DOHH2 (cell line): Measurements from ENCODE around the gene ABCC6.
"Not testable (repeated sequence)": the region's sequence is repeated elsewhere in the genome, so short reads cannot be mapped to it uniquely, and the experiment has no call there.

Source experiments
- H3F3A ChIP-seq: fragments of 200-600 bp; sonication (generic), shearing (Covaris generic); 2 replicates; pipeline ENCODE4 v1.6.0; 2016; ENCODE audit warnings: antibody characterized with exemption, mild to moderate bottlenecking; ENCODE audit not compliant: control insufficient read depth, insufficient read depth
- H3K27ac ChIP-seq: fragments of 200-600 bp; sonication (generic); 2 replicates; pipeline ENCODE4 v1.5.1; 2014; ENCODE audit warnings: low read depth, mild to moderate bottlenecking, low read length, moderate library complexity
- H3K27me3 ChIP-seq: fragments of 200-600 bp; sonication (generic); 2 replicates; pipeline ENCODE4 v1.6.1; 2014; ENCODE audit warnings: mild to moderate bottlenecking, low read length, mixed read lengths; ENCODE audit not compliant: control insufficient read depth
- H3K36me3 ChIP-seq: fragments of 200-600 bp; sonication (generic); 2 replicates; pipeline ENCODE4 v1.6.1; 2014; ENCODE audit warnings: mild to moderate bottlenecking, low read length, moderate library complexity, mixed read lengths; ENCODE audit not compliant: control insufficient read depth
- H3K4me1 ChIP-seq: fragments of 200-600 bp; sonication (generic); 2 replicates; pipeline ENCODE4 v1.6.1; 2014; ENCODE audit warnings: mild to moderate bottlenecking, low read length, mixed read lengths; ENCODE audit not compliant: control insufficient read depth
- H3K4me2 ChIP-seq: fragments of 200-600 bp; sonication (generic); 2 replicates; pipeline ENCODE4 v1.6.0; 2014; ENCODE audit warnings: mild to moderate bottlenecking, low read length, moderate library complexity
- H3K4me3 ChIP-seq: fragments of 200-600 bp; sonication (generic); 2 replicates; pipeline ENCODE4 v1.5.1; 2014; ENCODE audit warnings: mild to moderate bottlenecking, low read length, mixed read lengths
- H3K79me2 ChIP-seq: fragments of 200-600 bp; sonication (generic); 2 replicates; pipeline ENCODE4 v1.6.1; 2014; ENCODE audit warnings: mild to moderate bottlenecking, low read length, mixed read lengths; ENCODE audit not compliant: control insufficient read depth
- H3K9me2 ChIP-seq: fragments of 200-600 bp; sonication (generic); replicated peaks from 2 replicates; pipeline ENCODE4 v1.6.1; 2014; ENCODE audit warnings: mild to moderate bottlenecking, low read length, mixed read lengths; ENCODE audit not compliant: control insufficient read depth
- H3K9me3 ChIP-seq: fragments of 200-600 bp; sonication (generic); 2 replicates; pipeline ENCODE4 v1.6.1; 2014; ENCODE audit warnings: antibody characterized with exemption, low read length, mixed read lengths; ENCODE audit not compliant: control insufficient read depth, insufficient read depth
- H4K20me1 ChIP-seq: fragments of 200-600 bp; sonication (generic); 2 replicates; pipeline ENCODE4 v1.6.0; 2014; ENCODE audit warnings: low read depth, mild to moderate bottlenecking, antibody characterized with exemption, low read length, moderate library complexity; ENCODE audit not compliant: control insufficient read depth, insufficient read depth
- CTCF ChIP-seq: fragments of 200-600 bp; sonication (generic); IDR thresholded peaks from one replicate; pipeline ENCODE4 v1.5.1; 2014; ENCODE audit warnings: antibody characterized with exemption, mild to moderate bottlenecking, low read depth, low read length; ENCODE audit not compliant: poor library complexity, severe bottlenecking
- EZH2phosphoT487 ChIP-seq: fragments of 200-600 bp; sonication (generic); IDR thresholded peaks from 2 replicates; pipeline ENCODE4 v1.6.1; 2017; ENCODE audit warnings: borderline replicate concordance, mild to moderate bottlenecking, antibody characterized with exemption, low read length, moderate library complexity, mixed read lengths

ABCC6 gene

GRCh38 chr16:16148755-16149154 is 74.5 kb downstream of the ABCC6 start:
- Histone ChIP-seq H3K4me3 (no peak overlapping the region), H4K20me1 (no peaks in the 10 kb centered on the region), H3K36me3 (0 out of 2 replicates have a peak, but pooled peaks cover 4% of the 10 kb centered on the region), H3K4me1 (no peaks in the 10 kb centered on the region), H3K27ac (no peak overlapping the region), H3K9me2 (no peaks in the 10 kb centered on the region), H3F3A (no peaks in the 10 kb centered on the region), H3K4me2 (no peak overlapping the region), H3K9me3 (no peaks in the 10 kb centered on the region), H3K79me2 (no peaks in the 10 kb centered on the region), H3K27me3 (no peaks in the 10 kb centered on the region)
- TF ChIP-seq CTCF (no peak), EZH2phosphoT487 (no peak)

- not testable (repeated sequence) for H3K27ac ChIP-seq, H4K20me1 ChIP-seq
These were observed 75.2 kb downstream of the ABCC6 start for GRCh38 chr16:16148000-16148599.

DNA sequence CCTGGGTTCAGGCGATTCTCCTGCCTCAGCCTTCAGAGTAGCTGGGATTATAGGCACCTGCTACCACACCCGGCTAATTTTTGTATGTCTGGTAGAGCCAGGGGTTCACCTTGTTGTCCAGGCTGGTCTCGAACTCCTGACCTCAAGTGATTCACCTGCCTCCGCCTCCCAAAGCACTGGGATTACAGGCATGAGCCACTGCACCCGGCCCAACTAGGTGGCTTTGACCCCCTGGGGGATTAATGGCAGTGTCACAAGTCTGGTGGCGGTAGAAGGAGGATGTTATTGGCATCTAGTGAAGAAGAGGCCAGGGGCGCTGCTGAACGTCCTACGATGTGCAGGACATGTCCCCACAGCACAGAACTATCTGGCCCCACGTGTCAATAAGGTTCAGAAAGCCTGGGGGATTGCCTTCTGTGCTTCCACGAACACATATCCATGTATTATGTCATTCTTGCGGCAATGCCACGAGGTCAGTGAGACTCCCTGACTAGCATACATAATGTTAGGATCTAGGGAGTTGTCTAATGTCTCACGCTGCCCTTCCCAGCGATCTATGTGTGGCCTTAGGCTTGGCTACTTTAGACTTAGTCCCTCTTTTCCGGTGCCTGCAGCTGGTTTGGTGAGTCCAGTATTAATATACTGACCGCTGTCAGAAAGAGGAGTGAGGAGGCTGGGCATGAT is 75.8 kb downstream of the ABCC6 start:
- no peak overlapping the region for H3K27ac ChIP-seq
- no peaks in the 10 kb centered on the region for H3K9me2 ChIP-seq
- no peaks in the 10 kb centered on the region for H3K27me3 ChIP-seq
- no peak overlapping the region for H3K4me3 ChIP-seq
- H3F3A ChIP-seq = no peaks in the 10 kb centered on the region
- H3K36me3 ChIP-seq = peaks cover 7% of the 10 kb centered on the region; the same call in 1 of the 2 replicates
- H3K4me2 ChIP-seq = no peak overlapping the region
- H3K79me2 ChIP-seq = no peaks in the 10 kb centered on the region
- H4K20me1 ChIP-seq = no peaks in the 10 kb centered on the region
- H3K4me1 ChIP-seq = no peaks in the 10 kb centered on the region
- no peaks in the 10 kb centered on the region for H3K9me3 ChIP-seq
- TF ChIP-seq CTCF (no peak), EZH2phosphoT487 (no peak)

More at GRCh38 chr16:16148000-16148599, 75.2 kb downstream of the ABCC6 start:
- H3K9me2 ChIP-seq, H3K4me1 ChIP-seq, H3K79me2 ChIP-seq, H3K4me2 ChIP-seq, H3F3A ChIP-seq, H3K36me3 ChIP-seq, H3K27me3 ChIP-seq, H3K9me3 ChIP-seq, H3K4me3 ChIP-seq: not testable (repeated sequence)
